ENCODE results near the gene CNDP1. TPM values are rescaled to one million over a fixed set of nuclear protein-coding genes. Genes with fewer than 3 reads are reported as not detected.

The CNDP1 gene
- total and polyA plus RNA-seq, 4 donors = 0.09 to 21.1 (median 5.8) TPM

DNA sequence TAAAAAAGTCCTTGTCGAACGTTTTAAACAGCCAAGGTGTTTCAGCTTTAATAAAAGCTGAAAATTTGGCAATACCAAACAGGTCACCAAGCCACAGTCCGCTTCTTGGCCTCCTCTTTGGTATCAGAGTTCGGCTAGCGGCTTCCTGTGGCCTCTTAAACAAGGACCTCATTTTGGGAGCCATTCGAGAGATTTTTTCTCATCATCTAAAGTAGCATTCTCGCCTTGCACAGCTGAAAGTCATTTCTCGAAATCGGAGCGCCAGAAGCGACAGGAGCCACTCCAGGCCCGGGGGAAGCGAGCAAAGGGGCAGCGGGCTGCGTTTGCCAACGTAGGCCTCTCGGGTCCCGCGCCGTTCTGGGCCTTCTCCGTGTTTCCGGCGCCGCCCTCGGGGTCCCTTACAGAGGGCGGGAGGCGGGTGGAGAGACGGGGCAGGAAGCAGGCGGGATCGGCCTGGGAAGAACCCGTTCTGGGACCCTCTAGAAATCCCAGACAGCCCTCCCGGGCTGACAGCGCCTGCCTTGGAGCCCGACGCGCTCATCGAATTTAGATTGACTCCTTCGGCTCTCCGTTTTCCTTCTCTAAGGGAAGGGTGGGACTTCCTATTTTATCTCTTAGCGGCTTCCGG lies 62.8 kb downstream of the CNDP1 start:
- TF ChIP-seq EGR1 (IDR thresholded peaks at IDR 0.05; ENCODE audit: low read depth in 2 of 2) (peak in 1 of 2 donors; percentile 19), YY1 (IDR thresholded peaks at IDR 0.05) (peak; percentile 70), FOXA1 (IDR thresholded peaks at IDR 0.05) (no peak), MAX (IDR thresholded peaks at IDR 0.05) (peak; percentile 63), NR2F2 (IDR thresholded peaks at IDR 0.05) (no peak), TAF1 (conservative IDR thresholded peaks at IDR 0.05) (no peak), HNF4A (conservative IDR thresholded peaks at IDR 0.05) (no peak), FOXA2 (IDR thresholded peaks at IDR 0.05) (no peak), SP1 (IDR thresholded peaks at IDR 0.05) (no peak), HNF4G (IDR thresholded peaks at IDR 0.05) (no peak), RXRA (IDR thresholded peaks at IDR 0.05) (peak in 1 of 2 donors; percentile 15), ZBTB33 (IDR thresholded peaks at IDR 0.05) (no peak), RAD21 (IDR thresholded peaks at IDR 0.05) (peak in 1 of 2 donors; percentile 14), ATF3 (IDR thresholded peaks at IDR 0.05) (no peak)
- TF ChIP-seq, protein P1, sequence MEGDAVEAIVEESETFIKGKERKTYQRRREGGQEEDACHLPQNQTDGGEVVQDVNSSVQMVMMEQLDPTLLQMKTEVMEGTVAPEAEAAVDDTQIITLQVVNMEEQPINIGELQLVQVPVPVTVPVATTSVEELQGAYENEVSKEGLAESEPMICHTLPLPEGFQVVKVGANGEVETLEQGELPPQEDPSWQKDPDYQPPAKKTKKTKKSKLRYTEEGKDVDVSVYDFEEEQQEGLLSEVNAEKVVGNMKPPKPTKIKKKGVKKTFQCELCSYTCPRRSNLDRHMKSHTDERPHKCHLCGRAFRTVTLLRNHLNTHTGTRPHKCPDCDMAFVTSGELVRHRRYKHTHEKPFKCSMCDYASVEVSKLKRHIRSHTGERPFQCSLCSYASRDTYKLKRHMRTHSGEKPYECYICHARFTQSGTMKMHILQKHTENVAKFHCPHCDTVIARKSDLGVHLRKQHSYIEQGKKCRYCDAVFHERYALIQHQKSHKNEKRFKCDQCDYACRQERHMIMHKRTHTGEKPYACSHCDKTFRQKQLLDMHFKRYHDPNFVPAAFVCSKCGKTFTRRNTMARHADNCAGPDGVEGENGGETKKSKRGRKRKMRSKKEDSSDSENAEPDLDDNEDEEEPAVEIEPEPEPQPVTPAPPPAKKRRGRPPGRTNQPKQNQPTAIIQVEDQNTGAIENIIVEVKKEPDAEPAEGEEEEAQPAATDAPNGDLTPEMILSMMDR (IDR thresholded peaks at IDR 0.05; ENCODE audit: low read depth, low read length, missing input control) = no peak
- H3K4me1 ChIP-seq (ENCODE audit: control insufficient read depth in 4 of 4, insufficient read depth in 4 of 4, low read length in 3 of 4) = peaks cover 4 to 33% (median 18%) of the 10 kb centered on the region in 4 donors
- peak; percentile 79 for DNase-seq (ENCODE audit: low spot score)
- peak overlapping the region; percentile 92 to 99 (median 99) for H3K4me3 ChIP-seq (ENCODE audit: low read depth in 1 of 3, low read length in 3 of 3)
- under 1% methylated on average over 41 of the region's 41 CpGs for WGBS
- no peaks in the 10 kb centered on the region for H3K9me3 ChIP-seq (ENCODE audit: control insufficient read depth in 4 of 4, low read length in 3 of 4)
- H3K9ac ChIP-seq (ENCODE audit: low read depth in 1 of 2, low read length in 2 of 2) = peak overlapping the region; percentile 77 to 98
- peak overlapping the region; percentile 83 to 97 for H3K27ac ChIP-seq (ENCODE audit: low read depth in 1 of 2, low read length in 2 of 2)
- H3K36me3 ChIP-seq (ENCODE audit: control insufficient read depth in 4 of 4, insufficient read depth in 3 of 4, low read depth in 1 of 4, low read length in 3 of 4) = peaks cover 0 to 7% (median 5%) of the 10 kb centered on the region in 4 donors
- H3K27me3 ChIP-seq (ENCODE audit: control insufficient read depth in 4 of 4, insufficient read depth in 4 of 4, low read length in 3 of 4) = no peaks in the 10 kb centered on the region

- H3K27me3 ChIP-seq (ENCODE audit: control insufficient read depth in 4 of 4, insufficient read depth in 4 of 4, low read length in 3 of 4) = no peaks in the 10 kb centered on the region
- H3K9me3 ChIP-seq (ENCODE audit: control insufficient read depth in 4 of 4, low read length in 3 of 4) = no peaks in the 10 kb centered on the region
- H3K36me3 ChIP-seq (ENCODE audit: control insufficient read depth in 4 of 4, insufficient read depth in 3 of 4, low read depth in 1 of 4, low read length in 3 of 4) = peaks cover 0 to 7% (median 5%) of the 10 kb centered on the region in 4 donors
- peaks cover 4 to 33% (median 18%) of the 10 kb centered on the region in 4 donors for H3K4me1 ChIP-seq (ENCODE audit: control insufficient read depth in 4 of 4, insufficient read depth in 4 of 4, low read length in 3 of 4)
- H3K27ac ChIP-seq (ENCODE audit: low read depth in 1 of 2, low read length in 2 of 2) = peak within 1 kb of the TSS; percentile 83 to 97
- H3K4me3 ChIP-seq (ENCODE audit: low read depth in 1 of 3, low read length in 3 of 3) = peak within 1 kb of the TSS; percentile 92 to 99 (median 99)
- peak within 1 kb of the TSS; percentile 77 to 98 for H3K9ac ChIP-seq (ENCODE audit: low read depth in 1 of 2, low read length in 2 of 2)
- peak; percentile 94 for DNase-seq (ENCODE audit: low spot score)
- WGBS = under 1% methylated on average over 64 of the region's 64 CpGs
- TF ChIP-seq YY1 (IDR thresholded peaks at IDR 0.05) = no peak
- TF ChIP-seq FOXA1 (IDR thresholded peaks at IDR 0.05) = no peak
- peak; percentile 91 to 96 for TF ChIP-seq GABPA (IDR thresholded peaks at IDR 0.05 in 1 of 2, conservative IDR thresholded peaks at IDR 0.05 in 1 of 2)
- TF ChIP-seq, protein P1 (IDR thresholded peaks at IDR 0.05; ENCODE audit: low read depth, low read length, missing input control) = no peak
- no peak for TF ChIP-seq SP1 (IDR thresholded peaks at IDR 0.05)
- no peak for TF ChIP-seq HNF4G (IDR thresholded peaks at IDR 0.05)
- no peak for TF ChIP-seq ATF3 (IDR thresholded peaks at IDR 0.05)
- TF ChIP-seq MAX (IDR thresholded peaks at IDR 0.05) = no peak
- TF ChIP-seq HNF4A (conservative IDR thresholded peaks at IDR 0.05) = no peak
- peak in 1 of 2 donors; percentile 3 for TF ChIP-seq RXRA (IDR thresholded peaks at IDR 0.05)
- TF ChIP-seq RAD21 (IDR thresholded peaks at IDR 0.05) = no peak
- TF ChIP-seq ZBTB33 (IDR thresholded peaks at IDR 0.05) = peak; percentile 74
These were observed 63.5 kb downstream of the CNDP1 start, which contains the start of gene ZNF407 for GRCh38 chr18:74597662-74598349. ZNF407 (plus strand) TSS chr18:74597870; CDS start chr18:74631020, 33,150 bp downstream.
